GM19455 (cell line): ENCODE results near the gene MCTP2.
A peak's percentile ranks its signal among the peaks of the same experiment; 100 is the strongest.

ENCODE experiments used
- ATAC-seq: cut with Tn5 transposase; IDR thresholded peaks from one replicate; pipeline ENCODE4 v1.9.1; 2021; ENCODE audit not compliant: unreplicated experiment

MCTP2 gene, protein sequence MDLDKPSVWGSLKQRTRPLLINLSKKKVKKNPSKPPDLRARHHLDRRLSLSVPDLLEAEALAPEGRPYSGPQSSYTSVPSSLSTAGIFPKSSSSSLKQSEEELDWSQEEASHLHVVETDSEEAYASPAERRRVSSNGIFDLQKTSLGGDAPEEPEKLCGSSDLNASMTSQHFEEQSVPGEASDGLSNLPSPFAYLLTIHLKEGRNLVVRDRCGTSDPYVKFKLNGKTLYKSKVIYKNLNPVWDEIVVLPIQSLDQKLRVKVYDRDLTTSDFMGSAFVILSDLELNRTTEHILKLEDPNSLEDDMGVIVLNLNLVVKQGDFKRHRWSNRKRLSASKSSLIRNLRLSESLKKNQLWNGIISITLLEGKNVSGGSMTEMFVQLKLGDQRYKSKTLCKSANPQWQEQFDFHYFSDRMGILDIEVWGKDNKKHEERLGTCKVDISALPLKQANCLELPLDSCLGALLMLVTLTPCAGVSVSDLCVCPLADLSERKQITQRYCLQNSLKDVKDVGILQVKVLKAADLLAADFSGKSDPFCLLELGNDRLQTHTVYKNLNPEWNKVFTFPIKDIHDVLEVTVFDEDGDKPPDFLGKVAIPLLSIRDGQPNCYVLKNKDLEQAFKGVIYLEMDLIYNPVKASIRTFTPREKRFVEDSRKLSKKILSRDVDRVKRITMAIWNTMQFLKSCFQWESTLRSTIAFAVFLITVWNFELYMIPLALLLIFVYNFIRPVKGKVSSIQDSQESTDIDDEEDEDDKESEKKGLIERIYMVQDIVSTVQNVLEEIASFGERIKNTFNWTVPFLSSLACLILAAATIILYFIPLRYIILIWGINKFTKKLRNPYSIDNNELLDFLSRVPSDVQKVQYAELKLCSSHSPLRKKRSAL

DNA sequence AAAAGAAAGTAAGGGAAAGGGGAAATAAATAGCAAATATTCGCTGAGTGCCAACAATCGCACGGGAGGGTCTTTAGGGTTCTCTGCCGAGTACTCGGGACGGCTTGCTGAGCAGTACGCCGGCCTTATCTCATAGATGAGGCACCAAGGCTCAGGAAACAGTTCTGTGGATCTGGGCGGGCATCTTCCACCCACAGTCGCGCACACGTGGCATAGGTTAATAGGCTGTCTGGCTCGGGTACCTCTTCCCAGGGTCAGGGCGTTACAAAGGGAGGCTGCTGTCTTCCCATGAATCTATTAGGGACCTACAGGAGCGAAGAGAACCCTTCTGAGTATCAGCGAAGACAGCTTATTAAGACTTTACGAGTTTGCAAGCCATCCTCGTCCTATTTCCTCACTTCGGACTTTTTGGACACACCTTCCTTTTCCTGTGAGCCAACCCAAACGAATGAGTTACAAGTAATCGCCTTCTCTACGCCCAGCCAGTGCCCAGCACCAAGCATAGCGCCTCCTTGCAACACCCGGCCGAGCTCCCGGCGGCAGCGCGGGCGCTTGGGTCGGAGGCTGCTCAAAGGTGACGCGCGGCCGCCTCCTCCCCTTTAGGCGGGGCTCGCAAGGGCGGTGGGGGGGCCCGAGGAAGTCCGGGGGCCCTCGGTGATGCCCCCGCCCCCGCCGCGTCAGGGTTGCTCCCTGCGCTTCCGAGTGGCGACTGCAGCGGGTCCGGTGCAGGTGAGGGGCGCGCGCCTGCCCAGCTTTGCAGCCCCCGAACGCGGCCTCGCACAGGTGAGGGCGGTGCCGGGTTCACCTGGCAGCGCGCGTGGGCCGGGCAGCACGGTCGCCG, at the start of gene MCTP2:
Gene MCTP2, plus strand, starts transcription at position 679 of the 840 bp plus-strand sequence. CDS start 66,705 bp downstream, outside the sequence.
- peak; percentile 67 for ATAC-seq

DNA sequence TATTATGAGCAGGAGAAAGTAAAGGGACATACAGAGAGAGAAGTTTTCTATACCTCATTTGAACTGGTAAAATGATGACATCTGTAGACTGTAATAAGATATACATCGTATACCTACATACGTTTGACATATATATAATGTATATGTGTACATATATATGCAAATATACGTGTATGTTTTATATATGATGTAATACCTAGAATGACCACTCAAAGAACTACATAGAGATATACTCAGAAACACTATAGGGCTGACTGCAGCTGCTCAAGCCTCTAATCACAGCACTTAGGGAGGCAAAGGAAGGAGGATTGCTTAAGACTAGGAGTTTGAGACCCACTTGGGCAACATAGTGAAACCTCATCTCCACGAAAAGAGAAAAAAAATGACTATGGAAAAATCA, 48.5 kb upstream of the MCTP2 start:
- ATAC-seq = no peak

DNA sequence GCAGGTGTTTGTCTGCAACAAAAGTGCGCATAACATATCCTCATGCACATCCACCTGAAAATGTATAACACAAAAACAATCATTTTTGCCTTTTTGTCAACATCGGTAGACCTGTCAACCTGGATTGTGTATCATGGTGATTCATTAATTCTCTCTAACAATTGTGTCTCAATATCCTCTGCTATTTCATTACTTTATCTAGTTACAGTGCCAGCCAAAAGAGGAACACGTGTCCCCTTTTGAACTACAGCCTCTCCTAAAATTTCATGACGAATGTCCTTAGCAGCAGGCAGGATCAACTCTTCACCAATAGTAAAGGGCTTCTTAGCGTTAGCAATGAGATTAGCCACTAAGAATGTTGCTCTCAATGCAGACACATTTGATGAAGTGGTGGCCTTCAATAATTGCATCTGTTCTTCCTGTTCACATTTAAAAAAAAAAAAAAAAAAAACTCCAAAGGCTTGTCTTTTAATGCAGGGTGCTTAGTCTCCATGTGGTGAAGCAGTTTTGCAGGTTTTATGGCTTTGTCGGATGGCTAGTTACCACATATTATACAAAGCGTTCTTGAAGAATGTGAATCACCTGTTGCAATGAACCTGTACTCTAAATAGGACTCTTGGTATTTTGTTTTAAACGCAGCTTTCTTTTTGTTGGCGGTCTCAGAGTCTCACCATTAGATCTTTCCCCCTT, 45.7 kb upstream of the MCTP2 start:
- ATAC-seq = no peak

DNA sequence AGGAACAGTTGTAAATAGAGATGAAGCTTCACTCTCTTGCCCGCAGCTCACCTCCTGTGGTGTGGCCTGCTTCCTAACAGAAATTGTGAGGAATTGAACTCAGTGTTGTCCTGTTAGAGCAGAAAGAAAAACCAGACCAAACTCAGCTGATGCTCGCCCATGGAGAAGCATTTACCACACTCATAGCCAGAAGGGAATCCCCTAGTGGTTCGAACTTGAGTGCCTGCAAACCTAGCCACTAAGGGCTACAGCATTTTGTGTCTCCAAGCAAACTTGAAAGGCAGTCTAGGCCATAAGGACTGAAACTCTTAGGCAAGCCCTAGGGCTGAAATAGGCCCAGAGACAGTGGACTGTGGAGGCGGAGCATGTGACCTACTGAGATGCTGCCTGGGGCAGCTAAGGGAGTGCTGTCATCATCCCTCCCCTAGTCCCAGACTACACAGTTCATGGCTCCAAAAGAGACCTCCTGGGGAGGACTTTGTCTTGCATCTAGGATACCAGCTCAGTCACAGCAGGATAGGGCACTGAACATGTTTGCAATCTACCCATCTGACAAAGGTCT, 44.5 kb upstream of the MCTP2 start:
- ATAC-seq = no peak

DNA sequence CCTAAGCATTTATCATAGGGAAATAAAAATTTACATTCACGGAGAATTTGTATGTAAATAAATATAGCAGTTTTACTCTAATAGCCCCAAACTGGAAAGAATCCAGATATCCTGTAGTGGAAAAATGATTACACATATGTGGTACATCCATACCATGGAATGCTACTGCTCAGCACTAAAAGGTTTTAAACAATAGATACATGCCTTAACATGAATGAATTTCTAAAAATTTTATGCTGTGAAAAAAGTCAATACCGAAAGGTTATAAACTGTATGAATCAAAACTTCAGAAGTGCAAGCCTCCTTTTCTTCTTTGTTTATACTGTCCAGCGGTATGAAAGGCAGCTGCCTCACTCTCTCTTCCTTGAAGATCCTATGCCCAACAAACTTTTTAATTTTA, 37.5 kb upstream of the MCTP2 start:
- ATAC-seq = no peak

DNA sequence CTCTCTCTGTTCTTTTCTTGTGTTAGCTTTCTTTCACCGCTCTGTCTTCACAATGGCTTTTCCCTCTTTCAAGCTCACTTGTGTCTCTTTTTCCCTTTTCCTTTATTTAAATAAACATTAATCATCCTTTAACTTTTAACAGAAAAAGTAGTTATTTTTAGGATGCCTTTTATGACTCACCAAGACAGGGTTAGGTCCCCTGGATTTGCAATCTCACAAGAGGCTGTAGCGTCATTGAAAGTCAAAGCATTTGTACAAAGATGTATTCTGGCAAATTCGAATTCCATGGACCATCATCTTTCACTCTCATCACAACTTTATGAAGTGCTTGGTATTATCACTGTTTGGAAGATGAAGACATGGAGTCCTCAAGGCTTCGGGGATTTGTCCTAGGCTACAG, 34.8 kb upstream of the MCTP2 start:
- no peak for ATAC-seq

DNA sequence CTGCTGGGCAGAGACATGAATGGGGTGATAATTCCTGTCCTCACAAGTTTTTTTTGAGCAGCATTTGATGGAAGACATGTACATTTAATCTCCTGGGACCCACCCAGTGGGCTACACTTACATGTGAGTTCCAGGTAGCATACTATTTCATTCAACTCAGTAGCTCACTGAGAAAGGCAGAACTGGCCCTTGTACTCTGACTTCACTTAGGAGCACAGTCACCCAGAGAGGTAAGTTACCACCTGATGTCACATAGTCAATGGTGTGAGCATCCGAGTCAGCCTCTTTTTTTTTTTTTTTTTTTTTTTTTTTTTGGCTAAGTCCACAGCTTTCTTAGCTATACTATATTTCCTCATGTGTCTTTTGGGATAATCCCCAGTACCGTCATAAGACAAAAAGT, 32.7 kb upstream of the MCTP2 start:
- ATAC-seq = no peak

DNA sequence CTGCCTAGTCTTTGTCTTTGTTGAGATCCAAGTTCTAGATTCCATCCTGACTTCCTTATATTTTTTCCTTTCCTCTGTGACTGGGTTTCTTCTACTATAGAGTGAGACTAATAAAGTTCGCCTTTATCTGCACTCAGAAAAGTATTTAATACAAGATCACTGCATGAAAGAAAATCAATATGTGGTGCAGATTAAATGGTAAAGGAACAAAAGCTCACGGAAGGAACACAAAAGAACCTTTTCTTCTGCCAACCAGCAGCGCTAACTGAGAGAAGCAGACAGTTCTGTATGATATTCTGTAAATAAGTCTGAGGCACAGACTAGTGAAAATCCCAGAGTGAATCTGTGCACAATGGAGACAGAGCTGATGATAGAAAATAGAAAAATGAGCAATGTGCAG, 31.6 kb upstream of the MCTP2 start:
- no peak for ATAC-seq

DNA sequence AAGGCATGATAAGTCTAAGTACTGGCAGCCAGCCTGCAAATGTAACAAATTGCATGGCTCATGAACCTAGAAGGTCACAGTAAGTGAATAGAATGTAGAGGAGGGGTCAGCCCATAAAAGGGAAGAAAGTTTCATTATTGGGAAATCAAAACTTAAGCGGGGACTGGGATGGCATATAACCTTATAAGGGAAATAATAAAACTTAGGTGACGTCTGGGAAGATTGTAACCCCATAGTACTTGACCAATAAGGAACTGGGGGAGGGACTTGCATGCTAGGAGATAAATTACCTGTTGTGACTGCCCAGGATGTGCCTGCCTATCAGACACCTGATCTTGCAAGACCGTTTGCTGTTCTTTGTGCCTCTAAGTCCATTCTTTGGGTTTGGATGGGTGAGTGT, 28.1 kb upstream of the MCTP2 start:
- ATAC-seq = no peak

DNA sequence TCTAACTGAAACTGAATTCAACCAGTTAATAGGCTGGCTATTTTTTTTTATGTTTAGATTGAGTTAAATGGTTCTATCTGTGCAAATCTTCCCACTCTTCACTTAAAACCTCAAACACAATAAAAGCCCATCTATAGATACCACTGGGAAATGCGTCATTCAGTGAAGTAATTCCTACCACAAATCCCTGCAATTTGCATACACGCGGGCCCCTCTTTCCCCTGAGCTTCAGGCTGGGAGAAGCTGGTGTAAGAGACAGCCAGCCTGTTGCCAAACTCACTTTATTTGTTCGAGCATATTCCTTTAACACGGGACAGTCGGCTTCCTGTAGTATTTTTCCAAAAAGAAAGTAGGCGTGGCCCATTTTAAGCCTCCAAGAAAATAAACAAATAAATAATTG, 26.0 kb upstream of the MCTP2 start:
- ATAC-seq = no peak

DNA sequence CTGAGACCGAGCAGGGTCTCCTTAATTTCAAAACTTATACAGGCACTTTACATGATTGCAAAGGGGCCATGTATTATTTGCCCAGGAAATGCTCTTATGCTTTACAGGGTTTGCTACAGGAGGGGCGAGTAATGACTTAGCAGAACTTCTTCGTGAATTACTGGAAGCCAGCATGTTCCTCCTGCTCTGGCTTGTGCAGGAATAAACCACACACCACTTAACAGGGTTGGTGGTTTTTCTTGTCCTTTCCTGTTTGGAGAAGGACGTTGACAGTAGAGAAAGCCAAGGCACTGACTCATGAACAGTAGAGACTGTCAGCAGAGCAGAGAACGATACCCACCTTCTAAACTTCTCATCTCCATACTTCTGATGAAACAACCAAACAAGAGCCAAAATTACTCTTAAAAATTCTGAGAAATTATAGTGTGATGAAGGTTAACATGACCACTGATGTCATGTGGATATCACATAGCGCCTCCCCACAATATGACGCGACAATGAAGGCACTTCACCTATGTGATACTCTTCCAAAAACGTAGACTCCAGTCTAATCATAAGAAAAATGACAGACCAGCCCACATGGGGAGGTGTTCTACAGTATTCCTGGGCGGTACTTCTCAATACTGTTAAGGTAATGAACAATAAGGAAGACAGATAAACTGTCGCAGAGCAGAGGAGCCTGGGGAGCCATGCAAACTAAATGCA, 24.7 kb upstream of the MCTP2 start:
- ATAC-seq = no peak

DNA sequence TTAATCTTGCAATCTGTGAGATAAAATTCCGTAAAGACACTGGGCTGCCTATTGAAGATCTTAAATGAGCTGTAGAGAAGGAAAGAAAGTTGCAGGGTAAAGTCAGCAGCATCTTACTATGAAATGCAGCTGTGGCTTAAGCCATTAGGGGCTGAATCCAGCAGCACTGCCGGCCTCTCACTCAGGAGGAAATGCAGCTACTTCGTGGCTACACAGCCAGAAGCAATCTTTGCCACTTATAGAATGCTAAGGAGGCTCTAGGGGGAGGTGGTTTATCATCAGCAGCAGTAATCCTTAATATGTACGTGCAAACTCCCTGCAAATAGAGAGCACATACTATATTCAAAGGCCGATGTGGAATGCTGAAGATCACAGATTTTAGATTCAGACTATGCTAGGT, 19.1 kb upstream of the MCTP2 start:
- ATAC-seq = no peak

DNA sequence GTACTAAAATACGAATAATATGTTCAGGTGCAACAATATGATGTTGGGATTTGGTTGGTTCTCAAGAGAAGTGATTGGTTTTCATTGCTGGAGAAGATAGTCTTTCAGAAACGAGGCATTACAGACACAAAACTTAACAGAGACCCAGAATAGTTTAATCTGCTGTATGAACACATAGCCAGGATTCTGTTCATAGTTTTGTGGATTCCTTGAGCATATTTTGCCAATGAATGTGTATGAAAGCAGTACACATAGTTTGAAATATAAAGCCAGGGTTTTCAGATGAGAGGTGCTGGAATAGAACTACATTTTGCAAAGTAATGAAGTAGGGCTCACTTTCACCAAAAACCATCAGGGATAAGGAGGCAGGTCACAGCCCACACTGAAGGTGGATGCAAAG, 5.7 kb upstream of the MCTP2 start:
- no peak for ATAC-seq

DNA sequence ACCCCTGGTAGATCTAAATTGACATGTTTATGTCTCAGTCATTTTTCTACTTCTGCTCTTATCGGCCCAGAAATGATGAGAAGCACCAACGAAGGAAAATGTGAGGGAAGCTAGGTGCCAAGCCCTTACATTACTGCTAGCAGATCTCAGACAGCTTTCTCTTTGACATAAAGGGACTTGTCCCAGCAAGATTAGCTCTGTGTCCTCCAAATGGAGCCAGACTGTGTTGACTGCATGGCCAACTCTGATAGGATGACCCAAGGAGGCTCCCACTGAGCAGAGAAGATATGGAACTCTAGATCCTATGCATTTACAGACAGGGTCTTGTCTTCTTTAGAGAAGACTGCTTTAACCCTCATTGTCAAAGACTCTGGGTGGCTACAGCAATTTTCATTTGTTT, 2.8 kb upstream of the MCTP2 start:
- ATAC-seq = no peak

DNA sequence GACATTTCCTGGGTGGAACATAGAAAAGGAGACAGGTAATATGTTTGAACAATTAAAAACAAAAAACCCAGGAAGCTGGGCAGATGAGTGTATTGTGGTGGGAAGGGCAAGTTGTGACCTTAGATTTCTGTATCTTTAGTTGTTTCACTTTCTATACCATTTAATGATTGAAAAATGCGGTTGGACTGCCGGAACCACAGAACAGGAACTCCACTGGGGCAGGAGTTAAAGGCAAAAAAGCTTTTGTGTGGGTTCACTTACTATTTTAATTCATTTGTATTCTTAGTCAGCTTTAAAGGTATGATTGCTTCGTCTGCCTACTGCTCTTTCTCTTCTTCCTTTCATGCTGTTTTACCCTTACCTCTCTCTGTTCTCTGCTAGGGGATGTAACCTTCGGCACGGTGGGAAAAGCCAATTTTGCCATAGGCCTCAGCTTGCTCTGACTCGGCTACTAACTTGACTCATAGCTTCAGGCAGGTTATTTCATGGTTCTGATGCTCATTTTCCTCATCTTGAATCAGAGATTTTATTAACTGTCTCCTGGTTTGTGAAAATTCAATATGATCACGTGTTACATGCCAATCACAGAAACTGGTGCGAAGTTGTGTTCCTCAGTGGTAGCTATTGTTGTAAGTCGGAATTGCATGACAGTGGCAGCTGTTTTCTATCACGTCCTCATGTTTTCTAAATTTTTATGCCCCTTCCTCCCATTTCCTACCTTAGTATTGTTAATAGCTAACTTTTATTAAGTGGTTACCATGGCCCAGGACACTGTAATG, 1.6 kb upstream of the MCTP2 start:
- ATAC-seq = peak; percentile 63

DNA sequence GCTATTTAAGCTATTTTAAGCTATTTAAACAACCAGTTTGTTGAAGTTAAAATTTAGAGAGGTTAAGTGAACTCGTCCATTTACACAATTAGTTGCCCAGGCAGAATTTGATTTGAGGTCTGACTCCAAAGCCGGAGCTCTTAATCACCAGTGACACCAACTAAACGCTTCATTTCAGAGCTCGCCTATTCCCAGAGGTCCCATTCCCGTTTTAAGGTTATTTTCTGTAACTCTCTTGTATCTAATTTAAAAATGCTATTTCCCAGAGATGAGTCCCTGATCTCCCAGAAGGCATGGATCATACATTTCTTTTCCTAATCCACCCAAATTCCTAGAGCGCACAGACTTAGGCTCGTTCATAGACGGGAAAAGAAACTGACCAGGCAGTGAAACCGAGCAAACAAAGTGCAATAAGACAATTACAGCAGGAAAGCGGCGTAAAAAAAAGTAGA, 904 bp upstream of the MCTP2 start:
- ATAC-seq = no peak

DNA sequence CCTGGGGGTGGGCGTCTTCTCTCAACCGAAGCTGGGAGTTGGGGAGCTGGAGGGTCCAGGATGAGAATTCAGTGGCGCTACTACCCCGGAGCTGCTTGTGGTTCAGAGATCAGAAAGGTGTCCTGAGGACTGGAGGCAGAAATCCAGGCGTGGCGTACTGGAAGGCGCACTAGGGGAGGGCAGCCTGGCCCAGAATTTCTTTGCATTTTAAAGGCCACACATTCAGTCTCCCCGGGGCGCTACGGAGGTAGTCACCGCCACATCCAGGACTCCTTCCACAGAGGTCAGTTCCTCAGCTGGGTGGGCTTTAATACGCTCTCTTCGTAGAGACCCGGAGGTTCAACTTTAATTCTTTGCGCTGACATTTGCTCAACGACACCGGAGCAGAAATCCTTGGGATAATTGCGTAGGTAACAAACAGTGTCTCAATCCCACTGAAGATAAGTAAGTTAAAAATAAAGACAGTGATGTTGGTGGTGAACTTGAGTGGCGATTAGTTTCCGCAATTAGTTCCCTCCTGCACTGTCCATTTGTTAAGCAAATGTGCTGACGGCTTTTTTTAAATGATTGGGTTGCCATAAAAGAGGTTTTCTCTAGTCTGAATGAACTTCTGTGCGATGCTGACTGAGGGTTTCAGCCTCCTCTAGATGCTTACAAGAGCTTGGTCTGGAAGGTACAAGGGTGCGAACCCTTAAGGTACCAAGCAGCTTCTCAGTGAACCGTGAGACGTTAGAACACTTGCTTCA, 535 bp downstream of the MCTP2 start:
- peak; percentile 27 for ATAC-seq

DNA sequence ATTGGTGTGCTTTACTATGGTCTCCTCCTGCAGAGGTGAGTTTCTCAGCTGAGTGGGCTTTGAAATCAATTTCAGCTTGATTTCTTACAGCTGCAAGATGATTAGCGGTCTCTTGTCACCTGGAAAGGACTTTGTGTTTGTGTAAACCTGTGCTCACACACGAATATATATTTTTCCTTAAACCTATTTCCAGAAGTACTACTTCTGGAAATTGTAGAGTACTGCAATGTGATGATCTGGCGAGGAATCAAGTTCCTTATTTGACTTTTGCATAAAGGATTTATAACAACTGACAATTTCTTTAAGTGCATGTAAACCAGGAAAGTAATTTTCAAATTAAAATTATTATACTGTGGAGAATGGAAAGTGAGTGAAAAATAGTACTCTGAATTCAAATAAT, 2.1 kb downstream of the MCTP2 start:
- no peak for ATAC-seq
